OCI-LY1 (cell line): Measurements from ENCODE around the gene NUP50.

Experiments
- EZH2 ChIP-seq: fragments of 200-600 bp; sonication (generic), shearing (Covaris generic); IDR thresholded peaks from 2 replicates; pipeline ENCODE4 v1.8.0; 2017; ENCODE audit warnings: borderline replicate concordance, mixed run types, mild to moderate bottlenecking, antibody characterized with exemption, low read length, moderate library complexity, mixed read lengths
- TF ChIP-seq, protein P1 (sequence below): fragments of 200-600 bp; sonication (generic), shearing (Covaris generic); IDR thresholded peaks from 2 replicates; pipeline ENCODE4 v1.5.1; 2017; ENCODE audit warnings: mild to moderate bottlenecking, antibody characterized with exemption, low read length, moderate library complexity, mixed read lengths

DNA sequence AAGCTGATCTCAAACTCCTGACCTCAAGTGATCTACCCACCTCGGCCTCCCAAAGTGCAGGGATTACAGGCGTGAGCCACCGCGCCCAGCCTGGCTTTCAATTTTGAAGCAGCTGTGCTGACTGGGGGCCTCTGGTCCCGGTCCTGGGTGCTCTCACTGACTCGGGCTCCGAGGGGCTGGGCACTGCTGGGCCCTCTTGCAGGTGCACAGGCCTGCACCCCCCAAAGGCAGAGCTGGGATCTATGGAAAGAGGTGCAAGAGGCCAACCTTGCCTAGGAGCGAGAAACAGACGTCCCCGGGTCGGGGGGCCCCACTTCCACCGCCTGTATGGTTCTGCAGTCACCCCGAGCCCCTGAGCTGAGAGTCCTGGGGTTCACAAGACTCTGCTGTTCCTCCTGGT, 43.8 kb downstream of the NUP50 start:
- TF ChIP-seq, protein P1, sequence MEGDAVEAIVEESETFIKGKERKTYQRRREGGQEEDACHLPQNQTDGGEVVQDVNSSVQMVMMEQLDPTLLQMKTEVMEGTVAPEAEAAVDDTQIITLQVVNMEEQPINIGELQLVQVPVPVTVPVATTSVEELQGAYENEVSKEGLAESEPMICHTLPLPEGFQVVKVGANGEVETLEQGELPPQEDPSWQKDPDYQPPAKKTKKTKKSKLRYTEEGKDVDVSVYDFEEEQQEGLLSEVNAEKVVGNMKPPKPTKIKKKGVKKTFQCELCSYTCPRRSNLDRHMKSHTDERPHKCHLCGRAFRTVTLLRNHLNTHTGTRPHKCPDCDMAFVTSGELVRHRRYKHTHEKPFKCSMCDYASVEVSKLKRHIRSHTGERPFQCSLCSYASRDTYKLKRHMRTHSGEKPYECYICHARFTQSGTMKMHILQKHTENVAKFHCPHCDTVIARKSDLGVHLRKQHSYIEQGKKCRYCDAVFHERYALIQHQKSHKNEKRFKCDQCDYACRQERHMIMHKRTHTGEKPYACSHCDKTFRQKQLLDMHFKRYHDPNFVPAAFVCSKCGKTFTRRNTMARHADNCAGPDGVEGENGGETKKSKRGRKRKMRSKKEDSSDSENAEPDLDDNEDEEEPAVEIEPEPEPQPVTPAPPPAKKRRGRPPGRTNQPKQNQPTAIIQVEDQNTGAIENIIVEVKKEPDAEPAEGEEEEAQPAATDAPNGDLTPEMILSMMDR = no peak
- TF ChIP-seq EZH2 = no peak
